Activated naive CD4-positive, alpha-beta T cell treated with anti-CD3 and anti-CD28 coated beads, Interleukin-2, amount 50 U/mL, for 16 hours (primary cell): ENCODE data around the gene HIGD2A.
A peak's percentile ranks its signal among the peaks of the same experiment; 100 is the strongest.

ENCODE experiments used
- DNase-seq: peaks from one replicate; pipeline ENCODE4 v3.0.0-alpha.2; 2020

The HIGD2A gene, protein sequence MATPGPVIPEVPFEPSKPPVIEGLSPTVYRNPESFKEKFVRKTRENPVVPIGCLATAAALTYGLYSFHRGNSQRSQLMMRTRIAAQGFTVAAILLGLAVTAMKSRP

DNA sequence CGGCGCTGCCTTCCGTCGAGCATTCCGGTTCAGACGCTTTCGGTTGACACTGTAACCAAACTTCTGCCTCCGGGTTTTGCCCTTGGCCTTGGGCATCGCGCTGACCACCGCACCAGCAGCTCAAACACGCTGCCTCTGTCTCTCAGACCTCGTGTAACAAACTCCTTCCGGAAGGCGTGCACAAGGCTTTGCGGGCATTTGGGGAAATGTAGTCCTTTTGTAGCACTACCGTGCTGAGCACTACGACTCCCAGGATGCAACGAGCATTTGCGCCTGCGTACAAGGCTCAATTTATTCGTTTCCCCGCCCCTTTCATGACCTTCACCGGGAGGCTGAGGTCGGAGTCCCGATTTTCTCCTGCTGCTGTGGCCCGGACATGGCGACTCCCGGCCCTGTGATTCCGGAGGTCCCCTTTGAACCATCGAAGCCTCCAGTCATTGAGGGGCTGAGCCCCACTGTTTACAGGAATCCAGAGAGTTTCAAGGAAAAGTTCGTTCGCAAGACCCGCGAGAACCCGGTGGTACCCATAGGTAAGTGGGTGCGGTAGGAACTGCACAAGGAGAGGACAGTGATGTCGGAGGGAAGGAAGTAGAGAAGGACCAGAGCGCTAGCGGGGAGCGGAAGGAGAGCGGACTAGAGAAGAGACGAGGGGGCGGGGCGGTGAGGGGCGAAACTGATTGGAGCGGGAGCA is at the start of gene HIGD2A, which contains the start of gene NOP16:
Gene HIGD2A (plus strand): TSS at position 308 of the 691 bp plus-strand sequence. CDS start 69 bp downstream, at position 377.
Gene NOP16 (minus strand): TSS at position 155 of the 691 bp plus-strand sequence. CDS start 59 bp downstream, at position 96.
- peak; percentile 99 for DNase-seq

DNA sequence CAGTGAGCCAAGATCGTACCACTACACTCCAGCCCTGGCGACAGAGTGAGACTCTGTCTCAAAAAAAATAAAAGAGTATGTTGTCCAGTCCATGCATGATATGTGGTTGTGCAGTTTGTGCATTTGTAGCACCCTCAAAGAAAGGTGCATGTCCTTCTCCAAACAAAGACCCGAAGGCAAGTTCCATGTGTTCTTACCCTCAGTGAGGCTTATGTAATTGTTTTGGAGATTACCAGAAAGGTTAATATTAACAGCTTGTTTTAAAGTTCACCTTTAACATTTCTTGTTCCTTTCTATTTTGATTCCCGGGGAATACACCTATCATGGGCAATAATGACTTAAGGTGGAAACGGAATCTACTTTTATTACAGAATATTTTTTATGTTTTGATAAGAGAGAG is 49.2 kb upstream of the HIGD2A start:
- DNase-seq: no peak

DNA sequence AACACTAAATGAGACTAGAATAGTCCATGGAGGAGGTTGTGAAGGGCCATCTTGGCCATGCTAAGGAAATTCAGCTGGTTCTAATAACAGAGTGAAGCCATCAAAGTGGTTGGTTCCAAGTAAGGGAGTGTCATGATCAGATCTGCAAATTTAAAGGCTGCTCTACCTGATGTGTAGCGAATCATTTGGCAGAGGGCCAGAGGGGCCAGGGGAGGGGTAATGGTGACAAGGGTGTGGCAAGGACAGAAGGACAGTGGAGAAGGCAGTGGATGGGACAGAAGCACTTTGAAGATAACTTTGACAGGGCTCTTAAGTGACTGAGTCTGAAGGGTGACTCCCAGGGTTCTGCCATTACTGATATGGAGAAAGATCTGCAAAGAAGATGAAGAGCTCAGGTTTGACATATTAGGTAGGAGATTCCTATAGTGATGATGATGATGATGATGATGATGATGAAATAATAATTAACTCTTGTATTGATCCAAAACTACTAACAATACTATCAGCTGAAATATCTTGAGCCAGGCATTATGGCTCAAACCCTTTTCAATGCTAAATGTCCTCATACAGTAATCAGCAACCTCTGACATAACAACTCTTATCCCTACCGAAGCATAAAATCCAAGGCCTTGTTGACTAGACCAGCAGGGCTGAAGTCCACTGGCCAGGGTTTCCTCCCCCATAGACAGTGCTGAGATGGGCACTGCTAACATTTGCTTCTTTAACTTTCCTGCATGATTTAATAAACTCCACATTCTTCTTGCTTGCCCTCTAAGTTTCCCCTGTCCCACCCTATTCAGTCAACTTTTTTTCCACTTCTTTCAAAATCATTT is 47.0 kb upstream of the HIGD2A start:
- DNase-seq: no peak

DNA sequence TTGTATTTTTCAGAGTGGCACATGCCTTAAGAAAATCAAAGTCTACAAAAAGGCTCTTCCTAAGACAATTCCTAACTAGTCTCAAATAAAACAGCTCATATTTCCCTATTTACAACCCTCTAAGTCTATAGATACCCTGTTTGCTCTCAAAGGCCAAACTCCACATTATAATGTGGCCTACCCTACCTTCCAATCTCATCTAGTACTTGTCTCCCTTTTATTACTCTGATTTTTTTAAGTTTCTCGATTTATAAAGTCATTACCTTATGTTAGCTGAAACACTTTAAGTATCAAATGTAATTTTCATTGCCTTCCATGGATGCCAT is 46.4 kb upstream of the HIGD2A start:
- DNase-seq: no peak

DNA sequence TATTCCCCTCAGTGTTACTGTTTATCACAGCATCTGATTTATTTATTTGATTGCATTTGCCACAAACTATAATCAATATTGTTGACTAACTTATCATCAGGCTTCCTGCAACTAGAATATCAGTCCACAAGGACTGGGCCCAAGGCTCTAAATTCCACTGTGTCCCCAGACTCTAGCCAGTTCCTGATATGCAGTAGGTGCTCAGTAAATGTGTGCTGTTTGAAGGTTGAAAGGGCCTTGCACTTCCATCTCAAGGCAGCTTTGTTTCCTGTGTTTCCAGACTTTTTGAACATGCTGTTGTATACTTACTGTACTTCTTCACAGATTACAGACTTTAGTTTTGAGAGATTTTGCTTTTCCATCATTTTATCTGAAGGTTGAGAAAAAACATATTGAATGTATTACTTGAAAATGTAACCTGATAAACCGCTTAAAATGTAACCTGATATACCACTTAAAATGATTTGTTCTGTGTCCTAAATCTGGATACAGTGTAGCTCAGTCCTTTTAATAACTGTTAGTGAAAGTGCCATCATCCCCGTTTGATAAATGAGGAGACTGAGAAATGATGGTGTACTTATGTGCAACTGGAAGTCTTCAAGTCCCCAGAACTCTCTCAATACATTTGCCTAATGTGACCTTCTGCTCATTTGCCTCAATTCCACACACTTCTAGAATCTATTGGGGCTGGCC is 45.6 kb upstream of the HIGD2A start:
- DNase-seq: no peak

DNA sequence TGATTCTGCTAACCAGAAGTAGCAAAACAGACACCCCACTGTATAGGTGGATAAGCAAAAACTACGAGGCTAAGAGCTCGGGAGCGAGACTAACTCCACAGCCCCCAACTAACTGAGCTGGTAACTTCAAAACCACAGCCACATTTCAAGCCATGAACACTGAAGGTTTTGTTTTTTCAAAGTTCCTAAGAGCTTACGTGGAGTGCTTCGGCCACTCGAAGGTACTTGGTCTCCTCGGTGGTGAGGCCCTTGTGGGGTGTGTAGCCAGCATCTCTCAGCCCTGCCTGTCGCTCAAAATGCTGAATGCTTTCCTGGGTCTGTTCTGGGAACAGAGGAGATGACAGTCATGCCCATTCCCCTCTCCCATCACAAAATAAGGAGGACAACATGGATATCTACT is 38.1 kb upstream of the HIGD2A start:
- no peak for DNase-seq

DNA sequence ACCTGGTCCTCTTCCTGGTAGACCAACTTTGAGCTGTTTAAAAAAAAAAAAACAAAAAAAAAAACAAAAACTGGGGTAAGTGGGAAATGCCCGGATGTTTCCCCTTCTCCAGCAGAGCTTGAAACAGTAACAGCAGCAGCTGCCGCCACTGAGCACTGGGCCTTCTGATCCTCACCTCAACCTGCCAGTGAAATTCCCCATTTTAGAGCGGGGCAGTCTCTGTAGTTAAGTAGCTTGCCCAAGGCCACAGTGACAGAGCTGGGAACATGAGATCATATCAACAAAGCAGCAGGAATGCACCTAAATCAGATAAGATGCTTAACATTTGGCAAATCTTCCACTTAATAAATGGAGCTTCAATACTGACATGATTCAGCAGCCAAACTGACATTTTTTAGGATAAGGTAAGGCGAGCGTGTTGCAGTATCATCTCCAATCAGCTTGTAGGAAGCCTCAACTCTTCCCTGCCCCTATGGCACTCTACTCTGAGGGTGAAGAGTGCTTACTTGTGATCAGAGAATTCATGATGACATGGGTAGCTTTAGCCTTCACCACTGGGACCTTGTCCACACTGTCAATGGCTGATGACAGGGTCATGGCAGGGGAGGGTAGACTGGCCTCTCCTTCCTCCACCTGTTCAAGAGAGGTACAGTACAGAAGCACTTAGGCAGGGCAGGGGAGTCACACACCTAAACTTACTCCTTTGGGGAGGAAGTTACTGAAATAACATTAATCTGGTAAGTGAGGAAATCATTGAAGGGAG is 36.3 kb upstream of the HIGD2A start:
- no peak for DNase-seq

DNA sequence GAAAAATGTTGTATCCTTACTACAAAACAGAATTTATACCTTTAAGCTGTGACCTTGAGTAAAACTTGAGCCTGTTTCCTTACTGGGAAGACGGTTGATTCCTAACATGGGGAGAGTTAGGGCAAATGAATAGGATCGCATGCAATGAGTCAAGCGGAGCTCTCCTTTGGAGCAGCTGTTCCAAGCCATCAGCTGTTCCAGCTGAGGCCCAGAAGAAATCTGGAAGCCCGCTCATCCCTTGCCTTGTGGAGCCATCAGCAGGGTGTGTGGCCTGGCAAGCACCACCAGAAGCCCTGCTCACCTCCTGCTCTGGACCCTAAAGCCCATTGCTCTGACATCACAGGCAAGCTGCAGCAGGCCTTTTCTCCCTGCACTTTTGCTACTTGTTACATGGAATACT is 35.0 kb upstream of the HIGD2A start:
- no peak for DNase-seq

DNA sequence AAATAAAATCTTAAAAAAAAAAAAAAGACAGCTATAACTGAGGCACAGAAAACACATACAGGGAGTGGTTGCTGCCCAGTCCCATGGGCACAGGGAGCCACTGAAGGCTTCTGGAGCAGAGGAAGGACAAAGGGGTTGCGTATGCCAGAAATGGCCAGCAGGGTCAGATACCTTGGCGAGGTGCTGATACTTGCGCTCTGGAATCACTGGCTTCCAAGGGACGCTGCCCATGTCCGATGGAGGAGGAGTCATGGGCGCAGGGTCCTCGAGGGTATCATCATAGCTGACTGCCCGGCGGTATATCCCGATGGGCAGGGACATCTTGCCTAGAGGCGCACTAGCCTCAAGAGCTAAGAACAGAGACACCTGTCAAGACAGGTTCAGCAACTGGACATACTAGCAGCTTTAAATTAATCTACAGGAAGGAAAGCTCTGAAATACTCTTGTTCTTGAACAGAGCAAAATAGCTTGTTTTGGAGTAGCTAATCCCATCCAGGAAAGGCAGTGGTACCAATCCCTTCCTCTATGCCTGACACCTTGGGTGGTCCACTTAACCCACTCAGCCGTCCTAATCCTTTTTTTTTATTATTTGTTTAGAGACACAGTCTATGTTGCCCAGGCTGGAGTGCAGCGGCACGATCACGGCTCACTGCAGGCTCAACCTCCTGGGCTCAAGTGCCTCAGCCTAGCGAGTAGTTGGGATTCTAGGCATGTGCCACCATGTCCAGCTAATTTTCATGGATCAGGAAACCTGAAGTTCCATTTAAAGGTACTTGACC is 33.0 kb upstream of the HIGD2A start:
- no peak for DNase-seq

DNA sequence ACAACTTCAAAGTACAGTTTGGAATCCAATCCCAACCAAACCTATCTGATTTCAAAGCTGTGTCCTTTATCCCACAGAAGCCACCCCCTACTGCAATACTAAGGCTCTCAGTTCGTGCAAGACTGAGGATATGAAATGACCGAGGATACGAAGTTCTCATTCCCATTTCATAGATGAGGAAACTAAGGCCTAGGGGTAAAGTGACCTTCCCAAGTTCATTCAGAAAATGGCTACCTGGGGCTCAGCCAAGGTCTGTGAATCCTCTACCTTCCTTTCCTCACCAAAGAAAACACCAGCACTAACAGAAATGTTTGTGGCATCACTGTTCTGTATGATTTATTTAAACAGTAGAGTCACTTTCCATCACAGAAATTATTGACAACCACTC is 32.4 kb upstream of the HIGD2A start:
- no peak for DNase-seq

DNA sequence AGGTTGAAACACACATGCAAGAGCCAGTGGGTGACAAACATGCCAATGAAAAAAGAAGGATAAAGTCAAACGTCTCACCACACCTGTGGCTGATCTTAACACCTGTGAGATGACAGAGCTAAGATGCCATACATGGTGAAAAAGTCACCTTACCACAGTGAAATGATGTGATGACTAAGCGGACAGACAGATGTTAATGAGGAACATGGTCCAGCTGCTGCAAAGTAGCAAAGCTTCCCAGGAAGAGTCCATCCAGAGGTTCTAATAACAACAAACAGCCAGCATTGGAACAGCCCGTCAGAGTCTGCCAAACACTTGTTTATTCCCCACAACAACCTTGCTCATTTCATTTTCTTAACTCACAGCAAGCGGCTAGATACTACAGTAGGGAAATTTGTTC is 28.9 kb upstream of the HIGD2A start:
- no peak for DNase-seq

DNA sequence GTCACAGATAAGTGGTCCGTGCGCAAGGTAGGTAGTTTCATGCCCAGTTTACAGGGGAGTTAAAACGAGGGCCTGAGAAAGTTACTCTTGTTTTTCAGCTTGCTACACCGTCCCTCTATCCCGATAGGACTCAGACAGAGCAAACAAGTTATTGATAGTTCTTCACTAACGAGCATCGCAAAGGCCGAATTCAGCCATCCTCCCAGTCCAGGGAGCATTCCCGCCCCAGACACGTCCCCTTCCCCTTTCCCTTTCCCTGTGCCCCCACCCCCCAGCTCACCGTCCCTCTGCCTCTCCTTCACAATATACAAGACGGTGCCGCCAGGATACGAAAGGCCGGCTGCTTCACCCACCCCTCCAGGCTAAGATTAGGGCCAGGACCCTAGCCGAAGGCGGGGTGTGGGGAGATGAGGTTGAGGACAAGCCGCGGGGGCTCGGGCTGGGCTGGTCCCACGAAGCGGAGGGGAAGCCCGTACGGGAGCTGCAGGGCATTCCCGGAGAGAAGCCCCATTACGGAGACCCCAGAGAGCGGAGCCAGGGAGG is 27.6 kb upstream of the HIGD2A start:
- no peak for DNase-seq

DNA sequence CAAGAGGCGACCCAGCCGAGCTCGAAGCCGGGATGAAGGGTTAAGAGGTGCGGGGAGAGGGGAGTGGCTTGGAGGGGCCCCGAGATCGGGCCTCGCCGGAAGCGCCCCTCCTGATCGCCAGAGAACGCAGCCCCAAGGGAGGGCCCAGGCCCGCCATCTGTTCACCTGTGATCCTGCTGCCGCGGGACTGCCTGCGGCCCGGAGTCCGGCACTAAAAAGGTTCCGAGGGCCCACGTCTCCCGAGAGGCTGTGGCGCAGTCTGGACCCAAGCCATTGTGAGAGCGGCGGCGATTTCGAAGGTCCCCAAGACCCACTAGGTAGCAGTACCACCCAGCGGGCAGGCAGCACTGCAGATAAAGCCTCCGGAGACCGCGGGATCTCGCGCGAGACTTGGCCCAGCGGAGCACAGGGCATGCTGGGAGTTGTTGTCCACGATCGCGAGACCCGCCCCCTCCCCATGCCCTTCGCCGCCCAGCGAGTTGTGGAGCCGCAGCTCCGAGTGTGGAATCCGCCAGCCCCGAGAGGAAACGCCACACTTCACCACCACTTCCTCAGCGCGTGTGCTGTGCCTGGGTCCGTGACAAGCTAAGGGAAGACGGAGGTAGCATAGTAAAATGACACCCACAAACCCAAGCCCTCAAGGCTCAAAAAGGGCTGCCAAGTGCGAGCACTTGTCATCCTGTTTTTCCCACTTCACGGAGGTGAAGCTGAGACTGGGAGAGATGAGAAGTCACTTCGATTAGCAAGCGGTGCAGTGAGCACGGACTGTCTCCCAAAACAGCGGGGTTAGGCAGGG is 26.9 kb upstream of the HIGD2A start, which contains the start of gene KIAA1191:
Gene KIAA1191 (minus strand): TSS at position 328 of the 796 bp plus-strand sequence. CDS start 2,256 bp downstream, outside the sequence.
- DNase-seq: peak; percentile 94

DNA sequence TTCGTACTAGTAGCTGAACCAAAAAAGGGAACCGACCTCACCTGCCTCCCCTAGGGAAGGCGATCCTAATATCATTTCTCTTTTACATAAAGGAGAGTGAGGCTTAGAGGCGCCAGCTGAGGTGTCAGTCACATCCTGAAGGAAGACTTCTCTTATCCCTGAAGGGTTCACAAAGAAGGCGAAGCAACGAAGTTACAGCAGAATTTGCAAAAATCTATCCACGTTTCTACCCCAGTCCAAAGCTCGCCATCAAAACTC is 26.4 kb upstream of the HIGD2A start:
- no peak for DNase-seq

DNA sequence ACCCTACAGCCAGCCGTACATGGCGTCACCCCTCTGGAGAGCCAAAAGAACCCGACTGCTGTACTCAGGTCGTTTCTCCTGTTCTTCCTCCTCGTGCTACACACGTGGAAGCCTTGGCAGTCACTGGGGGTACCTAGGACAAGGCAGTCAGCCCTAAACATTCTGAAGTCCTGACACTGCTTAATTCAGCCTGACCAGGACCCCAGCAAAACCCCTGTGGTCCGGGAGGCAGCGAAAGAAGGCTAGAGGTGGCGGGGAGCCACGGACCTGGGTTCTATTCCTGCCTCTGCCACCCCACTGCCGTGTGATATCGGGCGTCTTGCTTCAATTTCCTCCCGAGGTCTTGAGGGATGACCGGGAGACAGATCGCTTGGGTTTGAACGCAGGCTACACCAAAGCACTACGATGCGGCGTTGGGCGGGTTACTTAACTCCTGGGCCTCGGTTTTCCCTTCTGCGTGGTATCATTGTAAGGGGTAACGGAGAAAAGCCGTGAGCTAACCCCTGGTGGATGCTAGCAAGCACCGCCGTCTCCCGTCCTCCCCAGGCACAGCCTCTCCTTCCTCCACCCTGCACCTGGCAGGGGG is 23.7 kb upstream of the HIGD2A start:
- no peak for DNase-seq

DNA sequence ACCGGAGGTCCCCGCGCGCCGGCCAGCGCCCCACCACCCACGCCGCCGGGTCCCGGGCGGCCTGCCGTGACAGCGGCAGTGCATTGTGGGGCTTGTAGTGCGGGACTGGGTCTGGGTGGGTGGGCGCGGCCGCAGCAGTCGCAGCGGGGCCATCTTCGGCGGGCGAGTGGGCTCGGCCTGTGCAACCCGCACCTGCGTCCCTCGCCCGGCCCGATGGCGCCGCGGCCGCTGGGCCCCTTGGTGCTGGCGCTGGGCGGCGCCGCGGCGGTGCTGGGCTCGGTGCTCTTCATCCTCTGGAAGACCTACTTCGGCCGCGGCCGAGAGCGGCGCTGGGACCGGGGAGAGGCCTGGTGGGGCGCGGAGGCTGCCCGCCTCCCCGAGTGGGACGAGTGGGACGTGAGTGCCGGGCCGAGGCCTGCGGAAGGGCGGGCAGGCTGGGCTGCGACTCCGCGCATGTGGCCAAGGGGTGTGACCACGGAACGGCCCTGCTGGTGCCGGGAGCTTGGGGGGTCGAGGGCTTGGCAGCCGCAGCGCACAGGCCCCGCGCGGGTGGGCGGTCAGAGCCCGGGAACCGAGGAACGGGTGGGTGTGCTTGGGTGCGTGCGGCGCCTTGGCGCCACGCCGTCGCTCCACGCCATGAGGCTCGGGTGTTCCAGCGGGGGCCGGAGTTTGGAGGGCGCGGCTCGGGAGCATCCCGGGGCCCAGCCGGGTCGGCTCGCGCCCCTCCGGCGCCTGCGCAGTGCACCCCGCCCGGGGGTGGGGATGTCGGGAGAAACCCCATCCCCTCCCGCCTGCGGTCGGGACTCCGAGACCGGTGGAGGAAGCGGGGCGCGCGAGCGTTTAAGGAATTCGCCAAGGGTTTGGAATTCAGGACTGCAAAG is 23.0 kb upstream of the HIGD2A start, which contains the start of gene ARL10:
Gene ARL10 (plus strand): TSS at position 137 of the 881 bp plus-strand sequence. CDS start 77 bp downstream, at position 214.
- peak; percentile 69 for DNase-seq

DNA sequence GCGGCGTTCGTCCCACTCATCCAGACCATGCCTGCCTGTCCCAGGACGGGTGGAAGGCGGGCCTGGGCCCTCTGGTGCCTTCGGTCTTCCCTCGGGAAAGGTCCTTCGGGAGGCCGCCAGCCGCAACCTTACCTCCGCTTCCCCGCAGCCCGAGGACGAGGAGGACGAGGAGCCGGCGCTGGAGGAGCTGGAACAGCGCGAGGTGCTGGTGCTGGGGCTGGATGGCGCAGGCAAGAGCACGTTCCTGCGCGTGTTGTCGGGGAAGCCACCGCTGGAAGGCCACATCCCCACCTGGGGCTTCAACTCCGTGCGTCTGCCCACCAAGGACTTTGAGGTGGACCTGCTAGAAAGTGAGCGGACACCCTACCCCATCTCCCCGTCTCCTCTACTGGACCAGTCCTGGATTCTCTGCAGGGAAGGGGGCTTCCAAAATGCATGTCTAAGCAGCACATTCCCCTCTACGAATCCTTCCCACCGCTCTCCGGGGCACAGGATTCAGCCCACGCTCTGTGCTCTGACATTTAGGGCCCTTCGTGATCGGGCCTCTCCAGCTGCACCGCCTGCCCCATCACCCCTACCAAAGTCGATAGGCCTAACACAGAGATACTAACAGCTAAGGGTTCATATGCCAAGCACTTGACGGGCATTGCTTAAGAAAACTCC is 22.2 kb upstream of the HIGD2A start:
- DNase-seq: no peak

DNA sequence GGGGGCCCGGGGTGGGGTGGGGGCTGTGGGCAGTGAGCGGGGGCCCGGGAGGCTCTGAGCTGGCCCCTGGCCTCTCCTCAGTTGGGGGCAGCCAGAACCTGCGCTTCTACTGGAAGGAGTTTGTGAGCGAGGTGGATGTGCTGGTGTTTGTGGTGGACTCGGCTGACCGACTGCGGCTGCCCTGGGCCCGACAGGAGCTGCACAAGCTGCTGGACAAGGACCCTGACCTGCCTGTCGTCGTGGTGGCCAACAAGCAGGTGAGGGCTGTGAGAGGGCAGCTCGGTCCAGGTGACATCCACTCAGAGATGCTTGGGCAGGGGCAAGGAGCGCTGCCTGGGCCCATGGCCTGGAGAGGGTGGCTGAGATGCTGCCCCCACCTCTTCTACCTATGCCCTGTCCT is 19.8 kb upstream of the HIGD2A start:
- DNase-seq: no peak
